GM18508 (cell line): ENCODE measurements around the gene TBC1D24.

ENCODE experiments used
- ATAC-seq: cut with Tn5 transposase; IDR thresholded peaks from one replicate; pipeline ENCODE4 v1.9.1; 2021; ENCODE audit warnings: moderate number of reproducible peaks; ENCODE audit not compliant: insufficient read depth, unreplicated experiment

The TBC1D24 gene

DNA sequence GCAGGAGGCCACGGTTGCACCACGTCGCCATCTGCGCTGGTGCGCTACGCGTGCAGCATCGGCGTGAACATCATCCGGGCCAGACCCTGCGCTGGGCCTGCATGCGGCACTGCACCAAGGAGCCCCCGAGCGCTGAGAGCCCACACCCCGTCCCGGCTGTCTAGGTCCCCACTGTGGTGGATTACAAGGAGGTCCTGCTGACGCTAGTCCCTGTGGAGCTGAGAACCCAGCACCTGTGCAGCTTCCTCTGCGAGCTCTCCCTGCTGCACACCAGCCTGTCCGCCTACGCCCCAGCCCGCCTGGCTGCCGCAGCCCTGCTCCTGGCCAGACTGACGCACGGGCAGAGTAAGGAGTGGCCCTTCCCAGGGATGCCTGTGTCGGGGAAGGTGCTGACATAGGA, 25.8 kb upstream of the TBC1D24 start:
- ATAC-seq, result no peak

DNA sequence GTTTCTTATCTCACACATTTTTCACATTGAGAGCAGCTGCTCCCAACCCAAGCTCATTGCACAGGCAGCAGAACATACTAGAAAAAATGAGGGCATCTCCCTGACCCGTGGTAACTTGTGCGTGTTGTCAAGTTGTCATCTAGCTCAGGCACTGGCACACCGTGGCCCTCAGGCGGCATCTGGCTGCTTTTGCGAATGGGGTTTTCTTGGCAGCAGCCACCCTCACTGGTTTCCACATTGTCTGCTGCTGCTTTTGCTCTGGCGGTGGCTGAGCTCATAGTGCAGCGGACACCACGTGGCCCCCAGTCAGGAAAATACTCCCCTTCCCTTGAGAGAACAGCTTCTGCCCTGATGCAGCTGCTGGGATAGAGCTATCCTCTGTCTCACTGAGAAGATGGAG, 24.4 kb upstream of the TBC1D24 start:
- no peak for ATAC-seq

DNA sequence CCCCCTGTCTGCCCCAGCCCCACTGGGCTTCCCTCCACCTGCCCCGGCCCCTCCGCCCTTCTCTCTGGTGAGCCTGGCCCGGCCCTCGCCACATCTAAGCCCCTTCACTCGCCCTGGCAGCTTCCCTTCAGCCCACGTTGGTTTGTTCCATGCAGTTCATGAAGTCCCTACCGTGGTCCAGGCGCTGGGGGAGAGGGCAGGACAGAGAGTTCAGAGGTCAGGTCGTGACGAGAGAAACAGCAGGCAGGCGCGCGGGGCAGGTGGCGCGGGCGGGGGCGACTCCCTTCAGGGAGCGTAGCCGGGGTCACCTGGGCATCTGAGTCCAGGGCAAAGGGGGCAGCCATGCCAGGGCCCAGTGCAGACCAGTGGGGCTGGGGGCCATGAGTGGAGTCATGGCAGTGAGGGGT, 23.9 kb upstream of the TBC1D24 start:
- ATAC-seq, result no peak

DNA sequence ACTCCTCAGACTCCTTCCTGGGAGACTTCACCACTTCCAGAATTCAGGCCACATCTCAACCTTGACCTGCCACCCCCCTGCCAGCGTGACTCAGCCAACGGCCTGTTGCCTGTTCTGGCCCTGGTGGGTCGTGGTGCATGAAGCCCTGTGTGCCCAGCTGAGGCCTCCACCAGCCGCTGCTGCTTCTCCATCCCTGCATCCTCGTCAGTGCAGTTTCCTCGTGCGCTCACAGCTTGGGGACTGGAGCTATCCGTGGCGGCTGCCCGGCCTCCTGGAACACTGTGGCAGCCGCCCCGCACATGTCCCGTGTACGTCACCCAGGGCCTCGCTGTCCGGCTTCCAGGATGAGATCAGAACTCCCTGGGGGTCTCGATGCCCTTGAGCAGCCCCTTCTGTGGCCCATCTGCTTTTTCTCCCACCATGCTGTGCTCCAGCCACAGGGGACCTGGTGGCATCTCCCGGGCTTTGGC, 23.0 kb upstream of the TBC1D24 start:
- no peak for ATAC-seq

DNA sequence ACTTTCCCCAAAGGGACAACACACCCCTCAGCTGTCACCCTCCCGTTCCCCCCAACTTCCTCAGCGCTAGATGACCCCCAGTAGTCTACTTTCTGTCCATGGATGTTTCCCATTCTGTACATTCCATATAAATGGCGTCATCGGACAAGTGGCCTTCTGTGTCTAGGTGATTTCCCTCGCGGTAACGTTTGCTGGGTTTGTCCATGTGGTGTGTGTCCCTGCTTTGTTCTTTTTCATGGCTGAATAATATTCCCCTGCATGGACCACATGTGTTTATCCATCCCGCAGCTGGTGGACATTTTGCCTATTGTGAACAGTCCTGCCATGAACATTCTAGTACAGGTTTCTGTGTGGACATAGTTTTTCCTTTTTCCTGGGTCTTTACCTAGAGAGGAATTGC, 22.3 kb upstream of the TBC1D24 start:
- ATAC-seq, result no peak

DNA sequence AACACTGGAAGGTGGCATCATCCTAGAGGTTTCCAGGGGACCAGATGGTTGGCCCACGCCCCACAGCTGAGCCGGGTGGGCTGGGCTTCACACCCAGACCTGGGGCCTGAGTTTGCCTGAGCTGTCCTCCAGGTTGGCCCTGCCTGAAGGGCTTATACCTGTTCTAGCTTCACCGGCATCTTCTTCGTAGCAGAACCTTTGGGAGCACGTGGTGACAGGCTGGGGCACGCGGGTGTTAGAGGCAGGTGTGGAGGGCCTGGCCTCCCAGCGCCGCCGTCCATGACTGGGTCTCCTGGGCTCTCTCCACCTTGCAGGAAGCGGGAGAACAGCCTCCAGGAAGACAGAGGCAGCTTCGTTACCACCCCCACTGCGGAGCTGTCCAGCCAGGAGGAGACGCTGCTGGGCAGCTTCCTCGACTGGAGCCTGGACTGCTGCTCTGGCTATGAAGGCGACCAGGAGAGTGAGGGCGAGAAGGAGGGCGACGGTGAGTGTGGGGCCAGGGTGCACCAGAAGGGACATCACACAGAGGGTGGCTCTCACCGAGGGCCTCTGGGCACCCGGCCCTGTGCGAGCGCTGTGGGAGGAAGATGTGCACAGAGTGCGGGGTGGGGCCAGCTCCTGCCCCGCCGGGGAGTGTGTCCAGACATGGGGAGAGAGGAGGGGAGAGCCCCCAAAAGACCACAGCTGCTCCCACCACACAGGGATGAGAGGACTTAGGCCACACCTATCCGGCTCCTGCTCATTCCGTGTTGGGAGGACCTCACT, 19.7 kb upstream of the TBC1D24 start:
- ATAC-seq, result no peak

DNA sequence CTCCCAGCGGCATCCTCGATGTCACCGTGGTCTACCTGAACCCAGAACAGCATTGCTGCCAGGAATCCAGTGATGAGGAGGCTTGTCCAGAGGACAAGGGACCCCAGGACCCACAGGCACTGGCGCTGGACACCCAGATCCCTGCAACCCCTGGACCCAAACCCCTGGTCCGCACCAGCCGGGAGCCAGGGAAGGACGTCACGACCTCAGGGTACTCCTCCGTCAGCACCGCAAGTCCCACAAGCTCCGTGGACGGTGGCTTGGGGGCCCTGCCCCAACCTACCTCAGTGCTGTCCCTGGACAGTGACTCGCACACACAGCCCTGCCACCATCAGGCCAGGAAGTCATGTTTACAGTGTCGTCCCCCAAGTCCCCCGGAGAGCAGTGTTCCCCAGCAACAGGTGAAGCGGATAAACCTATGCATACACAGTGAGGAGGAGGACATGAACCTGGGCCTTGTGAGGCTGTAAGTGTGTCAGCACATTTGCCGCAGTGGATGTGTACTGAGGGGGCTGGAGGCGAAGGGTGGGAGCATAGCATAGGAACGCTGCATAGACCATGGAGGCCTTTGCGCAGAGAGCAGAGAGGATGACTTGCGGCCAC, 18.3 kb upstream of the TBC1D24 start:
- ATAC-seq, result no peak

DNA sequence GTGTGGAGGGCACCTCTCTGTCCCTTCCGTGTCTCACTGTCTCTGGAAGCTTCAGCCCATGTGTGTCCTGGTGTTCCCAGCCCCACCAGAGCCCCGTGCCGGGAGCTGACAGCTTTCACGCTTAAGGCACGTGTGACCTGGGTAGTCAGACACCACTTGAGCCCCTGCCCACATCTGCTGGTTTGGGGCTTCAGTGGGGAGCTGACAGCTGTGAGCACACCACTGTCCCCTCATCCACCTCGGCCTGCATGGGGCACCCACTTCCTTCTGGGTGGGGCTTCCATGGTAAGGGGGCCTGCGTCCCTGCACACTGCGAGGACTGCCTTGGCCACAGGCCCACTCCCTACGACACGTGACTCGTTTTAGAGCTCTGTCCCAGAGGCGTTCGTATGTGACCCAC, 17.7 kb upstream of the TBC1D24 start:
- no peak for ATAC-seq

DNA sequence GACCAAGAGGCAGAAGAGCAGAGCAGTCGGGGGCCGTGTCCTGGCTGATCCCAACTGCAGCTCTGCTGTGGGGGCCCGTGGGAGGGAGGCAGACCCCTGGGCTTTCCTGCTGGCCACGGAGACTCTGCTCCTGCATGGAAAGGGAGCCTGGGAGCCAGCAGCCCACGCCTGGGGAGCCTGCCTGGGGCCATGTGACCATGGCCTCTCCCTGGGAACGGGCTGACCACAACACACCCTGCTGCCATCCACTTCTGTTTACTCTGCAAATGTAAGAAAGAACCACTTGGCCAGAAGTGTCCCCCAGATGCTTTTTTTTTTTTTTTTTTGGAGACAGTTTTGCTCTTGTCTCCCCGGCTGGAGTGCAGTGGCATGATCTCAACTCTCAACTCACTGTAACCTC, 17.0 kb upstream of the TBC1D24 start:
- ATAC-seq, result no peak

DNA sequence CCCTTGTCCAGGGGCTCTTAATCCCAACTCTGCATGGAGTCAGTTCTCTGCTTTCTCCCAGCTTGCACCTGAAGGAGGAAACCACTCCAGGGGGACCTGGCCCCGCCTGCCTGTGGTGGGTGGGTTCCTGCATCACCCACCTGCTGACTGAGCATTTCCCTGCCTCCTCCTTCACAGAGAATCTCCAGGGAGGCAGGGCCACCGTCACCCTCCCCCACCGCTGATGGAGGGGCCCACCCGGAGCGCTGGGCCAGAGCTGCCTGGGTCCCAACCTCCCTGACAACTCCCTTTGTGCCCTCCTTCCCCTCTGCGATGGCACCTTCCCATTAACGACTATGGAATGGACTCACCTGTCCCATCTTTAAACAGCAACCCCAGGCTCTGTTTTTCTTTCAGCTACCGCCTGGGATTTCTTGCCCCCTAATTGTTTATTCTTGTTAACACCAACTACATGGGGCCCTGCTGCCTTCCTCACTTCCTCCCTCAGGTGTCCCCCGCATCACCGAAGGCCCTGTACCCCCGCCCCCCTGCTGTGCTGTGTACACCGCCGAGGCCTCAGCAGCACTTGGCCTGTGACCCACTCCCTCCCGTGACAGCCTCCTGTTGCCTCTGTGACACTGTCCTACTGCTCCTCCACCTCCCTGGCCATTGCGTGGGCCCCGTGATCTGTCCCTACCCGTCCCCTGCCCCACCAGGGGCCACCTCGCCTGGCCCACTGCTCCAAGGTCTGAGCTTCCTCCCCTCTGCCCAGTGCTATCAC, 15.9 kb upstream of the TBC1D24 start:
- no peak for ATAC-seq

DNA sequence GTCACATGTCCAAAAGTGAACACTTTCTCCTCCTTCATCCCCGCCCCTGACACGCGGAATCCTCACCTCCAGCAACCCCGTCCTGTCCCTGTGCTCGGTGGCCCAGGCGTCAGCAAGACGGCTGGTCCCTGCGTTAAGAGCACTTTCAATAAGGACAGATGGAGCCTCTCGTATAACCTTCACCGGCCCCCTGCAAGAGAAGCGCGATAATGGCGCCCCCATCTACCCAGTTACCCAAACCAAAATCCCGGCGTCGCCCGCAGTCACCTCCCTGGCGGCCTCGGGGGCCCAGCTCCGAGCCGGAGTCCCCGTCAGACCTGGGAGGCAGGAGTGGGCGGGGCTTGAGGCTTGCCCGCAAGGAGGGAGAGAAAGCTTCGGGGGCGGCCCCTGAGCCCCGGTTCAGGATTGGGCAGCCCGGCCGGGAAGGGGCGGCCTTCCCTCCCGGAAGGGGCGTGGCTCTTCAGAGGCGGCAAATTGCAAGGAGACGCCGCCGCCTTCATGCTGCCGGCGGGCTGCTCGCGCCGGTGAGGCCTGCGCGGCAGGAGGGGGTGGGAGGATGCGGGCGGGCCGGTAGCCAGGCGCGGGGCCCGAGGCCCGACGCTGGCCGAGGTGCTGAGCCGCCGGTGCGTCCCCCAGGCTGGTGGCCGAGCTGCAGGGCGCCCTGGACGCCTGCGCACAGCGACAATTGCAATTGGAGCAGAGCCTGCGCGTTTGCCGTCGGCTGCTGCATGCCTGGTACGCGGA, 15.1 kb upstream of the TBC1D24 start, which contains the start of gene TEDC2:
TSS of gene TEDC2 (plus strand) at position 463 of the 744 bp plus-strand sequence. CDS start at position 499, 36 bp downstream.
- peak; percentile 64 for ATAC-seq

DNA sequence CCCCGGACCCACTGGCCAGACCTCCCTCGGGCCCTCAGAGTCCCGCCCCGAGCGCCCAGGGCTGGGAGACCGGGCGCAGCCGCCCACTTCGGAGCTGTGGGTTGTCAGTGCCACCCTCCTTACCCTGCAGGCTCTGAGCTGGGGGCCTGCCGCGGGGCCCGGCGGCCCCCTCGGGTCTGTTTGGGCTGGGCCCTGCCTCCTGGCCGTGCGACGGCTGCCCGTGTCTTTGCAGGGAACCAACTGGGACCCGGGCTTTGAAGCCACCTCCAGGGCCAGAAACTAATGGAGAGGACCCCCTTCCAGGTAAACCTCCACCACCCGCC, 14.6 kb upstream of the TBC1D24 start:
- no peak for ATAC-seq

DNA sequence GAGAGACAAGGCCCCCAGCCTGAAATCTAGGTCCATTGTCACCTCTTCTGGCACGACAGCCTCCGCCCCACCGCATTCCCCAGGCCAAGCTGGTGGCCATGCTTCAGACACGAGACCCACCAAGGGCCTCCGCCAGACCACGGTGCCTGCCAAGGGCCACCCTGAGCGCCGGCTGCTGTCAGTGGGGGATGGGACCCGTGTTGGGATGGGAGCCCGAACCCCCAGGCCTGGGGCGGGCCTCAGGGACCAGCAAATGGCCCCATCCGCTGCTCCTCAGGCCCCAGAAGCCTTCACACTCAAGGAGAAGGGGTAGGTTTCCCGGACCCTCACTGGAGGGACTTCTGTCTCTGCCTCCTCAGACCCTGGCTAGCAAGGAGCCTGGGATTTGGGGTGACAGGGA, 14.0 kb upstream of the TBC1D24 start:
- no peak for ATAC-seq

DNA sequence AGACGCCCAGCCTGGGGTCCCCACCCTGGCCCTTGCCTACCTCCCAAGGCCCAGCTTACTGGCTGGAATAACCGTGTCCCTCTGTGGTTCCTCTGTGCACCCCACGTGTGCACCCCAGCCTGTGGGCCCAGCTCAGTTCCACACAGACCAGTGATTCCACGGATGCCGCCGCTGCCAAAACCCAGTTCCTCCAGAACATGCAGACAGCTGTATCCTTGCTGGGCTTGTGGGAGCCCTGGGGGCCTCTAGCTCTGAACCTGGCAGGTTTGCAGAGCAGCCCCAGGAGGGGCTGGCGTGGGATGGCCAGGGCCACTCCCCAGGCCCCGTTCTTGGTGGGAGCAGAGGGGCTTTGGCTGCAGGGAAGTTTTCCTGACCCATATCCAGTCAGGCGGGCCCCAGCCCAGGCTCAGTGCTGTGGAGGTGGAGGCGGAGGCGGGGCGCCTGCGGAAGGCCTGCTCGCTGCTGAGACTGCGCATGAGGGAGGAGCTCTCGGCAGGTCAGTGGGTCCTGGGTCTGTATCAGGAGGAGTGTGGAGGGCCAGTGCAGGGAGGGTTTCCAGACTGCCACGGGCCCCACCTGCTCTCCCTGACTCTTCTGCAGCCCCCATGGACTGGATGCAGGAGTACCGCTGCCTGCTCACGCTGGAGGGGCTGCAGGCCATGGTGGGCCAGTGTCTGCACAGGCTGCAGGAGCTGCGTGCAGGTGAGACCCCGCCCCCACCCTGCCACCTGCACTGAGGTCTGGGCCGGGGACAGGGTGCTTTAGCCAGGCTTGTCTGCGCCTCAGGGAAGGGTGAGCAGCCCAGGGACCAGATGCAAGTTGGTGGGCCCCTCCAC, 12.7 kb upstream of the TBC1D24 start:
- no peak for ATAC-seq

DNA sequence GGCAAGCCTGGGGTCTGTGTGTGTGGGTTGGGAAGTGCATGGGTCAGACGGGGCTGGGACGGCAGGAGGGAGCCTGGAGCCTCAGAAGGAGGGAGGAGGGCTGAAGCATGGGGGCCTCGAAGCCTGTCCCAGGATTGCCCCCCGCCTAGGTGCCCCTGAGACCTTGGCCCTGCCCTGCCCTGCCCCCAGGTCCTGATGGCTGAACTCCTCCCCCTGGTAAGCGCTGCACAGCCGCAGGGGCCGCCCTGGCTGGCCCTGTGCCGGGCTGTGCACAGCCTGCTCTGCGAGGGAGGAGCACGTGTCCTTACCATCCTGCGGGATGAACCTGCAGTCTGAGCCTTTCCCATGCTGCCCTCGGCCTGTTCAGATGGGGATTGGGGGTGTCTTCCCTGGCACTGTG, 10.6 kb upstream of the TBC1D24 start:
- ATAC-seq, result no peak

DNA sequence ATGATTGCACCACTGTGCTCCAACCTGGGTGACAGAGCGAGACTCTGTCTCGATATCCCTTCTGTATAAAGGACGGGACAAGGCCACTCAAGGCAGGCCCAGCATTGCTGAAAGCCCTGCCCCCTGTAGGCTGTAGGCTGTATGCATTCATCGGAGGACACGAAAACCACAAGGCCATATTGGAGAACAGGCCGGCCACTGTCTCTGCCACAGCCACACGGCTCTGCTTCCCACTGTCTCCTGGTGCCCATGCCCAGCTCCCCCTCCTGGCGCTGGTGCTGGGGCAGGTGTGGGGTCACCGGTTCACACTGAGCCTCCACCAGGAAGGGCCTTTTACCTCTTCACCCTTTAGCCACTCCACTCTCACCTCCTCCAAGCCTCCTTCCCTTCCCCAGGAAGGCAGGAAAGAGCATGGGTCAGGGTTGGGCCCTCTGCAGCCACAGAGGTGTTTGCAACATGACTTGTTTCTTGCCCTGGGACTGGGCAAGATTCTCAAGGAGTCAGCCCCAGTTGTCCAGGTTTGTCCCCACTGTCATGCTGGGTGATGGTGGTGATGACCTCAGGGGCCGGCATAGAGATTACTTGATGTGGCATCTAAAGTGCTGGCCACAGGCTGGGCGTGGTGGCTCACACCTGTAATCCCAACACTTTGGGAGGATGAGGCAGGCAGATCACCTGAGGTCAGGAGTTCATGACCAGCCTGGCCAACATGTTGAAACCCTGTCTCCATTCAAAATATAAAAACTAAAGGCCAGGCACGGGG, 9.1 kb upstream of the TBC1D24 start:
- no peak for ATAC-seq

DNA sequence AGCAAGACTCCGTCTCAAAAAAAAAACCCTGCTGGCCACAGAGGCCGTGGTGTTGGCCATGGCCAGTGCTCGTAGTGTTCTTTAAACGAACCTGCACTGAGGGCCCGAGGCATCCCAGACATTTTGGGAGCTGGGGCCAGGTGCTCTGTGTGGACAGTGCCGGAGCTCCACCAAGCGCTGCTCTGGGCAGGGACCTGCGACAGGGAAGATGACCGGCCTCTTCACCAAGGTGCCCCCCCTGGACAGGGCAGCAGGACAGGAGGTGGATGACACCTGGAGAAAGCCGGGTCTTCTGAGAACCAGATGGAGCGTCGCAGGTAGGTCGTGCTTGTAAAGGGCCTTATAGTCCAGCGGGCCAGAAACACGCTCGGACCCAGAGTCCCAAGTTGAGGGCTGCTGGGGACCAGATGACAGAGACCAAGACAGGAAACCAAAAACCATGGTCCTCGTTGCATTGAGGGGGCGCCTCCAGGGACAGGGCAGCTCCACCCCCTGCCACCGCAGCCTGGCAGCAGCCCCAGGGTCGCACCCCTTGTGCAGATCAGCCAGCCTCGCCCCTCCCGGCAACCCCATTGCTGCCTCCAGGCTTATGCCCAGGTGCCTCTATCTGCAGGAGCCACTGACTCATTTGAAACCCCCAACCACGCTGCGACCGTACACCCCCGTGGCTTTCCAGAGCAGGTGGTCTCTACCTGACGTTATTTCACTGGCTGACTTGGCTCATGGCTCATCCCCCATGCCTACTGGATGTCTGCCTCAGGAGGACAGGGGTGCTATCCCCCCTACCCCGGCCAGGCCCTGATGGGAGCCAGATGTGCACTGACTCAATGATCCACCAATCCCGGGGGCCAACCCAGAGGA, 8.0 kb upstream of the TBC1D24 start:
- no peak for ATAC-seq

DNA sequence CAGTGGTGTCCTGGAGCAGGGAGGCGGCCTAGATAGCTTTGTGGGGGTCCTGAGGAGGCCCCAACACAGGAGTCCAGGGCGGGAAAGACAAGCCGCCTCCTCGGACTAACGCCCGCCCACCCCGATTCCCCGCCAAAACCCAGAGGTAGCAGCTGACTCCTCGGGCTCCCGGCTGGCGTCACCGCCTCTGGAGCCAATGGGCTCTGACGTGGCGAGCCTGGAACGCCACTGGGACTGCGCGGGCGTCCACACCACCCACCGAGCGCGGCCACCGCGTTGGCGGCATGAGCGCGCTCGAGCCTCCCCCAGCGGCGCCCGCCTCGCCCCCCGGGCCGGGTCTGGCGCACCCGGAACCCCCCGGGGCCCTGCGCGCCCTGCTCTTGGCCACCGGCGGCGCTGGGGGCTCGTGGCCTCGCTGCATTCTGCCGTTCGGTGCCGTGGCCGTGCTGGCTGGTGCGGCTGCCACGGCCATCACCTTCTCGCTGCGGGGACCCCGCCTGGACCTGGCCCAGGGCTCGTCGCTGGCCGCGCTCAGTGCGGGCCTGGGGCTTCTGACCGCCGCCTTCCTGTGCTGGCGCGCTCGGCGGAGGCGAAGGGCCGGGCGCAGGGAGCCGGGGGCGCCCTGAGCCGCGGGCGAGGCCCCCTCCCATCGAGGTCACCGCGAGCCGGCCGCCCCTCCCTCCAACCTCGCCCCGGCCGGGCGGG, 7.2 kb upstream of the TBC1D24 start:
- ATAC-seq, result no peak
